Vagina (tissue), 2 donors: Measurements from ENCODE around the gene TNFRSF1B.

ENCODE experiments used
- POLR2A ChIP-seq, 2 donors: fragments of 450-650 bp; IDR thresholded peaks; one replicate each; pipeline ENCODE4 v1.6.1; 2017; ENCODE audit warnings: antibody characterized with exemption in 2 of 2, mild to moderate bottlenecking in 2 of 2, moderate library complexity in 2 of 2
- POLR2AphosphoS5 ChIP-seq, 2 donors: sonication (generic); formaldehyde crosslinking; IDR thresholded peaks; one replicate each; pipeline ENCODE4 v1.9.0; 2017; ENCODE audit warnings: antibody characterized with exemption in 2 of 2, mild to moderate bottlenecking in 2 of 2, low read depth in 1 of 2; ENCODE audit not compliant: insufficient read depth in 1 of 2
- TF ChIP-seq, protein P1 (sequence below), 3 experiments: fragments of 450-650 bp in 2 of 3; fragments of 200-600 bp in 1 of 3; sonication (generic) in 1 of 3; IDR thresholded peaks; one replicate each; pipeline ENCODE4 v1.5.1; 2017 to 2019; ENCODE audit warnings: antibody characterized with exemption in 3 of 3, mild to moderate bottlenecking in 2 of 3, moderate library complexity in 2 of 3

DNA sequence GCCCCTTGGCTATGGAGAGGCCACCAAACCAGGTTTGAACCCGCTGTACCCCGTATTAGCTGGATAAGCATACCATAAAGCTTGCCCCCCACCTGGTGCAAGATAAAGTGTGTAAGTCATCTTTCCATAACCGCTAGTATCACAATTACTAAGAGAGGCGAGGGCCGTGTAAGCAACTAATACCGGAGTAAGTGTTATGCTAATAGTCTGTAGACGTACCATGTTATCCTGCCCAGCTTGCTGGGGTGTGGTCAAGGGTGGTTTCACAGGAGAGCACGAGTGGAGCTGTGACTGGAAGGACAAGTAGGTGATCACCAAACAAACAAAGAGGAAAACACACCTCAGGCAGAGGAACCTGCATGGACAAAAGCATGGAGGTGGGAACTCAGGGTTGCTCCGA lies 3.6 kb upstream of the TNFRSF1B start:
- TF ChIP-seq, protein P1, sequence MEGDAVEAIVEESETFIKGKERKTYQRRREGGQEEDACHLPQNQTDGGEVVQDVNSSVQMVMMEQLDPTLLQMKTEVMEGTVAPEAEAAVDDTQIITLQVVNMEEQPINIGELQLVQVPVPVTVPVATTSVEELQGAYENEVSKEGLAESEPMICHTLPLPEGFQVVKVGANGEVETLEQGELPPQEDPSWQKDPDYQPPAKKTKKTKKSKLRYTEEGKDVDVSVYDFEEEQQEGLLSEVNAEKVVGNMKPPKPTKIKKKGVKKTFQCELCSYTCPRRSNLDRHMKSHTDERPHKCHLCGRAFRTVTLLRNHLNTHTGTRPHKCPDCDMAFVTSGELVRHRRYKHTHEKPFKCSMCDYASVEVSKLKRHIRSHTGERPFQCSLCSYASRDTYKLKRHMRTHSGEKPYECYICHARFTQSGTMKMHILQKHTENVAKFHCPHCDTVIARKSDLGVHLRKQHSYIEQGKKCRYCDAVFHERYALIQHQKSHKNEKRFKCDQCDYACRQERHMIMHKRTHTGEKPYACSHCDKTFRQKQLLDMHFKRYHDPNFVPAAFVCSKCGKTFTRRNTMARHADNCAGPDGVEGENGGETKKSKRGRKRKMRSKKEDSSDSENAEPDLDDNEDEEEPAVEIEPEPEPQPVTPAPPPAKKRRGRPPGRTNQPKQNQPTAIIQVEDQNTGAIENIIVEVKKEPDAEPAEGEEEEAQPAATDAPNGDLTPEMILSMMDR (IDR thresholded peaks at IDR 0.05), result no peak
- TF ChIP-seq POLR2AphosphoS5 (IDR thresholded peaks at IDR 0.05; ENCODE audit: insufficient read depth in 1 of 2, low read depth in 1 of 2) (no peak), POLR2A (IDR thresholded peaks at IDR 0.05) (no peak)
